HG03196 (cell line): Measurements from ENCODE around the gene ACBD6.
A peak's percentile ranks its signal among the peaks of the same experiment; 100 is the strongest.
"Not testable (repeated sequence)": the region's sequence is repeated elsewhere in the genome, so short reads cannot be mapped to it uniquely, and the experiment has no call there.

Experiments used
- ATAC-seq: cut with Tn5 transposase; IDR thresholded peaks from one replicate; pipeline ENCODE4 v1.9.1; 2021; ENCODE audit not compliant: unreplicated experiment

The ACBD6 gene

DNA sequence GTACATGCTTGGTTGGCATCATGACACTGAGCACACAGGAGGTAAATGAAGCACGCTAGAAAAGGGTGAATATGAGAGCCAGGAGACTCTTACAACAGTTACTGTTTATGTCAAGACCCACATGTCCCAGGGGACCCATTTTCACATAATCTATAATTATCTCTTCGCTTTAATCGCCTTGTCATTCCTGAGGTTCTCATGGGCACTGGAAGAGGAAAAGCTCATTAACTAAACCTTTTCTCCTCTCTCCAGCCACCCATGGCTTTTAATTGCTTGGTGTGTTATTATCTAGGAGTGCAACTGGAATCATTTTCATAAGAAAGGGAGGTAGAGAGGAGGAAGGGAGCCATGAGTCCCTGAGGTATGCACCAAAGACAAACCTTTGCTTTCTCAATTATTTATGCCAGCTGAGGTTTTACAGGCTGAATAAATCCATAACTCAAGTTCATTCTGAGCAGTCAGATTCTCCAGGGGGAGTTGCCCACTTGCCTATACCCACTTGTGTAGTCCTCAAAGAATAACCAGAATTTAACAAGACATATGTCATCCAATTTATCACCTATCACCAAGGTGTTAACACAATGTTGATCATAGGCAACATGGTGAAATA is 77.4 kb downstream of the ACBD6 start:
- peak; percentile 61 for ATAC-seq

DNA sequence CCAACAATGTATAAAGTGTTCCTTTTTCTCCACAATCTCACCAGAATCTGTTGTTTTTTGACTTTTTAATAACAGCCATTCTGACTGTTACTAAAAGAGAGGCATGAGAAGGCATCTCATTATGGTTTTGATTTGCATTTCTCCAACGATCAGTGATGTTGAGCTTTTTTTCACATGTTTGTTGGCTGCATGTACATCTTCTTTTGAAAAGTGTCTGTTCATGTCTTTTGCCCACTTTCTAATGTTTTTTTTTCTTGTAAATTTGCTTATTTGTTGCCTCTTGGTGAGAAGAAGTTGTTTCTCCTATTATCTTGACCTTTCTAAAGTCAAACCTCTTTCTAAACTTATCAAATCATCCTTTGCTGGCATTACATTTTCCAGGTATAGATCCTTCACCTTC is 80.8 kb downstream of the ACBD6 start:
- ATAC-seq: no peak

DNA sequence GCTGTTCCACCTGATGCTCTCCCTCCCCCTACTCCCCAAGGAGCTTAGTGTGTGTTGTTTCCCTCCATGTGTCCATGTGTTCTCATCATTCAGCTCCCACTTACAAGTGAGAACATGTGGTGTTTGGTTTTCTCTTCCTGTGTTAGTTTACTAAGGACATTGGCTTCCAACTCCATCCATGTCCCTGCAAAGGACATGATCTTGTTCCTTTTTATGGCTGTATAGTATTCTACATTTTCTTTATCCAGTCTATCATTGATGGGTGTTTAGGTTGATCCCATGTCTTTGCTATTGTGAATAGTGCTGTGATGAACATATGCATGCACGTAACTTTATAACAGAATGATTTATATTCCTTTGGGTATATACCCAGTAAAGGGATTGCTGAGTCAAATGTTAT is 81.2 kb downstream of the ACBD6 start:
- not testable (repeated sequence) for ATAC-seq

DNA sequence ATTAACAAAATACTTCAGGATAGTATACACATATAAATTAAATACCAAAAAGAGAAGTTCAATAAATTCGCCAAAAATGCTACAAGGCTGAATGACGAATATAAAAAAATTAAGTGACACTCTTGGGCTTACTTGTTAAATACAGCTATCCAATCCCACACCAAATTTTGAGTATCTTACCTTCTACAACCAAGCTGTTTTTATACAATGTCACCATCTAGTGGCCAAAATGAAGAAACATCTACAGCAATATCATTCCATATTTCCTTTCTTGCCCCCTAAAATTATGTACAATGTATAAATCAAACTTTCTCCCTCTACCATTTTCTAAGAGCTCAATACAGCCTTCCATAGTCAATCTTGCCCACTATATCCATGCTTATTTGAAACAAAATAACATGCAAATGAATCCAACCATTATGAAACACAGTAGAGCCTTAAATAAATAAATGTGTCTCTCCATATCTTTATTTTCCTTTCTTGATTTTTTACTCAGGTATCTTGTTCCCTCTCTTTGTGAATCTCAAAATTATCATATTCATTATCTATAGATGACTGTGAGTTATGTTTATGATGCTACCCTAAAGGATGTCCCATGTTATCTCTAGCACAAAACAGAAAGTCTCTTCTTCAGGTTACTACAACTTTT is 86.3 kb downstream of the ACBD6 start:
- no peak for ATAC-seq

DNA sequence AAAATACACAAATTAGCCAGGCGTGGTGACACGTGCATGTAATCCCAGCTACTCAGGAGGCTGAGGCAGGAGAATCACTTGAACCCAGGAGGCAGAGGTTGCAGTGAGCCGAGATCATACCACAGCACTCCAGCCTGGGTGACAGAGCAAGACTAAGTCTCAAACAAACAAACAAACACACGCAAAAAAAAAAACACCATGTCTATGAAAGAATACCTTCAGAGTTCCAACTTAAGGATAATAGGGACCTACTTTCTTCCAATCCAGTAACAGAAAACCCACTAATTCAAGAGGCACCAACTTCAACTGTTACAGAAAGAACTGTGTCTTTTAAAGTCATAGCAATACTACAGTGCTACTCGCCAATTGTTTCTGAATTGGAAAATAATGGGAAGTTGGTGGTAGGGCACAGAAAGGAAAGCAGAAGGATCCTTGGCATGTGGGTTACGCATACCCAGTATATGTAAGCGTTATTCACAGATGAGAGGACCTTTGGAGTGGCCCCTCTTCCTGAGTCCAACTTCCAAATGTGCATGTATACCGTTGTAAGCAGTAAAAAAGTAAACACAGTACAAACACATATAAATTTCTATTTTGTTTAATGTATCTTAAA is 87.0 kb downstream of the ACBD6 start:
- no peak for ATAC-seq

DNA sequence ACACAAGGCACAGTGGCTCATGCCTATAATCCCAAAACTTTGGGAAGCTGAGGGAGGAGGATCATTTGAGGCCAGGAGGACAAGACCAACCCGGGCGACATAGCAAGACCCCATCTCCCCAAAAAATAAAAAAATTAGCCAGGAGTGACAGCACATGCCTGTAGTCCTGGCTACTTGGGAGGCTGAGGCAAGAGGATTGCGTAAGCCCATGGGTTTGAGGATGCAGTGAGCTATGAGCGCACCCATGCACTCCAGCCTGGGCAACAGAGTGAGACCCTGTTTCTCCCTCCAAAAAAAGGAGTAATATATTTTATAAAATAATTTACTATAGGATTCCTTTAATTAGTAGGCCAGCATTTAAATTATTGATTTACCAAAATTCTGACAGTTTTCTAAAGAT is 89.8 kb downstream of the ACBD6 start:
- no peak for ATAC-seq

DNA sequence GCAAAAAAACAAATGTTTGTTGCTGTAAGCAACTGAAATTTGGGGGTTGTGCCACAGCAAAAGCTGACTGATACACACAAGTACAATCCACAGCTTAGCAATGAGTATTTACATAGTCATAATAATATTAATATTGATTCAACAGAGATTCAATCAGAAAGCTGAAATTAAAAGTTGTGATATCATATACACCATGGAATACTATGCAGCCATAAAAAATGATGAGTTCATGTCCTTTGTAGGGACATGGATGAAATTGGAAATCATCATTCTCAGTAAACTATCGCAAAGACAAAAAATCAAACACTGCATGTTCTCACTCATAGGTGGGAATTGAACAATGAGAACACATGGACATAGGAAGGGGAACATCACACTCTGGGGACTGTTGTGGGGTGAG is 94.2 kb downstream of the ACBD6 start:
- ATAC-seq: not testable (repeated sequence)

DNA sequence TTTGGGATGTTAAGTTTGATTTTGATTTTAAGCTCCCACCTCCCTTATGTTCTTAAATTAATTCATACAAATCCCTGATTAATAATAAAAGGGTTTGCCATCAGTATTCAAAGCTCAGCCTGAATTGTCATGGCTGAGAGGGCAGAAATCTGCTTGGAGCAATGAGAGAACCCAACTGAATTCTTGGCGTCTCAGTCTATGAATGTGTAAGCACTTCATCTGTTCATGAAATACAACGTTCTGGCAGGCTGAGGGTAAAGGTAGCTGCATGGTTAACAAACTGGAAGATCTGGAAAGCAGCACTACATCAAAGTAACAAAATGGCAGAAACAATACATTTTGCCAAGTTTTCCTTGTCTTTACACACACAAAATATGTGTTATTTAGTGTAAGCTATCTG is 95.3 kb downstream of the ACBD6 start:
- ATAC-seq: no peak

DNA sequence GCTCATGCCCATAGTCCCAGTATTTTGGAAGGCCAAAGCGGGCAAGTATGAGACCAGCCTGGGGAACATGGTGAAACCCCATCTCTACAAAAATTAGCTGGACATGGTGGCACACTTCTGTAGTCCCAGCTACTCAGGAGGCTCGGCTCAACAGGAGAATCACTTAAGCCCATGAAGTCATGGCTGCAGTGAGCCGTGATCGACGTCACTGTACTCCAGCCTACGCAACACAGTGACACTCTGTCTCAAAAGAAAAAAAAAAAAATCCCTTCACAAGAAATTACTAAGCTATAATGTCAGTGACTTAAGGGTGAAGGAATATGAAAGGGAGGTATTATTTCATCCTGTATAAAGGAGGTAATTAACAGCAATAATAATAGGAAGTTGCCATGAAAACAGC is 99.8 kb downstream of the ACBD6 start:
- no peak for ATAC-seq

DNA sequence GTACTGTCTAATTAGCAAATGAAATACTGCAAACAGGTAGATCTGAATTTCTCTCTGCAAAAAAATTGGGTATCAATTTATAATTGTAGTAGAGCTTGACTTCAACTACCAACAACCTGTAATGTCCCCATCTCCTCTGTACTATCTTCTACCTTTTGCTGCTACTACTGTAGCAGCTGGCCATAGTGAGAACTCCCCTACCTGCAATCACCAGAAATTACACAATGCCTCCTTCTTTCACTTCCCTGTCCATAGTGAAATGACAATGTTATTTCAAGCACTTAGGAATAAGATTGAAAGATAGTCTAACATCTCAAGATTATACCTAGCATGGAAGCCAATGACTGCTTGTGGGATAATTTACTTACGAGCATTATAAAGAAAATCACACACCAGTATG is 100.4 kb downstream of the ACBD6 start:
- no peak for ATAC-seq

DNA sequence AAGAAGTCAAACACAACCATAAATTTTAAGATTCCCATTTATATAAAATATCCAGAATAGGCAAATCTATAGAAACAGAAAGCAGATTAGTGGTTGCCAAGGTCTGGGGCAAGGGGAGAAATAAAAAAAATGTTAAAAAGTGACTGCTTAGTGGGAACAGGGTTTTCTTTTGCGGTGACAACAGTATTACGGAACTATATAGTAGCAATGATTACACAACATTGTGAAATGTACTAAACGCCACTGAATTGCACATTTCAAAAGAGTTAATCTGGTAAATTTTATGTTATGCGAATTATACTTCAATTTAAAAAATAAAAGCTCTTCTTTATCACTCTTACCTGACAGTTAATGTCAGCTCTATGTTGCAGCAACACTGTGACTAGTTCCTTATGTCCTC is 105.2 kb downstream of the ACBD6 start:
- ATAC-seq: no peak

DNA sequence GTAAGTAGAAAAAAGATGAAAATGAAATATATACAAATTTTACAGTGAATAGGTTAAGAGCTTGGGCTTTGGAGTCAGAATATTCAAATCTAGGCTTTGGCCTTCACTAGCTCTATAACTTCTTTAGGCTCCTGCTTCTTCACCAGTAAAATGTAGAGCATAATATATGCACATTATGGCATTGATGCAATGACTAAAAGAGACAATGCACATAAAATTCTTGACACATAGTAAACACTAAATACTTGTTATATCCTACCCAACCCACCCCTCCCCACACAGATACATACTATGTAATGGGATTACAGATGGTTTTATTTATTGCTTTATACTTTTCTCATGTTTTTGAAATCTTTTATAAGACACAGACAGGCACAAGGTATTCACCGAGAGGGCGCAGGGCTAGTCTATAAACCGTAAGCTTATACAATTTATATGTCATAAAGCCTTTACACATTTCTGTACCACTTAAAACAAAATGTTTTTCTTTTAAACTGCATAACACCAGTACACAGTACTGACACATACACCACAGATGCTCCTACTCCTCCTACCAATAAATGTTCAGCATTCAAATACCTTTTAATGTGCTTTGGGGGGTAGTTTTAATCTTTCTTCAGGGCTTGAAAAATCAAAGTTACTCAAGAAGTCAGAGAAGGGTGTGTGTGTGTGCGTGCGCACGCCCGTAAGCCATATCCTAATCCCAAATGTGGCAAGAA is 109.8 kb downstream of the ACBD6 start:
- ATAC-seq: no peak

DNA sequence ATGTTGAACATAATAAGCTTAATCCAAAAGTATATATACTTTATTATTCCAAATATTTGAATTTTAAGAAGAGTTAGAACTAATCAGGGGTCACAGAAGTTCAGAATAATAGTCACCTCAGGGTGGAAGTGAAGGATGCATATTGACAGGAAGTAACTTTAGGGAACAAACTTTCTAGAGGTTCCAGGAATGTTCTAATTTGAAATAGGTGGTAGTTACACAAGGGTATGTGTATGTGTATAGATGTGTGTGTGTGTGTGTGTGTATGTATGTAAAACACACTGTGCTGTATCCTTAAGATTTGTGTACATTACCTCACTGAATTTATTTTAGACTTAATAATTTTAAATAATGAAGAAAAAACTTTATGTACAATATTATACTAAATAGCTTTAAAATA is 110.4 kb downstream of the ACBD6 start:
- no peak for ATAC-seq

DNA sequence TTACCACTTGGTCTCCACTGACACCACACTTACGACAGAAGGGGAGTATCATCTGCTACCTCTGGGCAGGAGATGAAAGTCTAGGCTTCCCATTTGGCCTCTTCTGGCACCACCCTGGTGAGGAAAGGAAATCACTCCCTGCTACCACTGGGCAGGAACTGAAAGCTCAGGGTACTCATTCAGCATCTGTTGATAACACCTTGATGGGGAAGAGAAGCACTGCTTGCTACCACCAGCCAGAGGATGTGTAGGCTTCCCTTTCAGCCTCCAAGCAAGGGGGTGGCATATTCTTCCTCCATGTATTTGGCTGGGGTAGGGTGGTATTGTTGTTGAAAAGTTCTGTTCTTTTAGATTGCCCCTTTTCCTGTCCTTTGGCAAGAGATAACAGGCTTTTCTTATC is 115.0 kb downstream of the ACBD6 start:
- no peak for ATAC-seq

DNA sequence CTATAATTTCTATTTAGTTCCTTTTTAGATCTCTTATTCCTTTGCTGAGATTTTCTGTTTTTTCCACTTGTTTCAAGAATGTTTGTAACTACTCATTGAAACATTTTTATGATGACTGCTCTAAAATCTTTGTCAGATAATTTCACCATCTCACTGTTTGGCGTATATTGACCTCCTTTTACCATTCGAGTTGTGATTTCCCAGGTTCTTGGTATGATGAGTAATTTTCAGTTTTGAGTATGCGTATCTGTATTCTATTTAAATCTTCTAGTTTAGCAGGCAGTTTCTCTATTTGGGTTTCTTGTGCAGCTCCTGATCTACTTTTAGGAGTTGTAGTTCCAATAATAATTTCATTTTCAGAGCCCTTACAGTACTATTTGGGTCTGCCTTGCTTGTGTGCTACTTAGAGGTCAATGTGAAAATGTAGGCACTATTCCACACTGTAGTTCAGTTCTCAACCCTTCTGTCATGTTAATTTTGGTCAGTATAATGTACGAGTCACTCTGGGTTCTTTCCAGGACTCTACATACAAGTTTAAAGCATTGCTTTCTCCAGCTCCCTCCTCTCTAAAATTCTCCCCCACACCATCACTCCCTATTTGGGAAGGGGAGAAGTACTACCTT is 115.5 kb downstream of the ACBD6 start:
- no peak for ATAC-seq

DNA sequence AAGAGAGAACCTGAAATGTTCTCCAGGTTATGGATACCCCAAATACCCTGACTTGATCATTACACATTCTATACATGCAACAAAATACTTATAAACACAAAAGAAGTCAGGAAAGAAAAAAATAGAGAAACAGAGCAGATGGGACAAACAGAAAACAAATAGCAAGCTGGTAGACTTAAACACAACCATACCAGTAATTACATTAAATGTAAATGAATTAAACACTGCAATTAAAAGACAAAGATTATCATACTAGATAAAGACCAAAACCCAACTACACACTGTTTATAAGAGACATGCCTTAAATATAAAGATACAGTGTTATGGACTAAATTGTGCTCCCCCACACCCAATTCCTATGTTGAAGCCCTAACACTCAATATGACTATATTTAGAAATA is 117.2 kb downstream of the ACBD6 start:
- ATAC-seq: no peak

DNA sequence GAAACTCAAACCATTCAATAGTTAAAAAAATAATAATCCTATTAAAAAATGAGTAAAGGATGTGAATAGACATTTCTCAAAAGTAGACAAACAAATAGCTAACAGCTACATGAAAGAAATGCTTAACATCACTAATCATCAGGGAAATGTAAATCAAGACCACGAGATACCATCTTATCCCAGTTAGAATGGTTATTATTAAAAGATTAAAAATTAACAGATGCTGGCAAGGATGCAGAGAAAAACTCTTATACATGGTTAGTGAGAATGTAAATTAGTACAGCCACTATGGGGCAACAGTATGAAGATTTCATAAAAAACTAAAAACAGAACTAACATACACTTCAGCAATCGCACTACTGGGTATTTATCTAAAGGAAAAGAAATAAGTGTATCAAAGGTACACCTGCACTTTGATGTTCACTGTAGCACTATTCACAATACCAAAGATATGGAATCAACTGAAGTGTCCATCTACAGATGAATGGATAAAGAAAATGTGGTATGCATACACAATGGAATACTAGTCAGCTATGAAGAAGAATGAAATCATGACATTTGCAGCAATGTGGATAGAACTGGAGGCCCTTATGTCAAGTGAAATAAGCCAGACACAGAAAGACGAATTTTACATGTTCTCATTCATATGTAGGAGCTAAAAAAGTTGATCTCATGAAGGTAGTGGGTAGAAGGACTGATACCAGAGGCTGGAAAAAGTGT is 117.9 kb downstream of the ACBD6 start:
- no peak for ATAC-seq

DNA sequence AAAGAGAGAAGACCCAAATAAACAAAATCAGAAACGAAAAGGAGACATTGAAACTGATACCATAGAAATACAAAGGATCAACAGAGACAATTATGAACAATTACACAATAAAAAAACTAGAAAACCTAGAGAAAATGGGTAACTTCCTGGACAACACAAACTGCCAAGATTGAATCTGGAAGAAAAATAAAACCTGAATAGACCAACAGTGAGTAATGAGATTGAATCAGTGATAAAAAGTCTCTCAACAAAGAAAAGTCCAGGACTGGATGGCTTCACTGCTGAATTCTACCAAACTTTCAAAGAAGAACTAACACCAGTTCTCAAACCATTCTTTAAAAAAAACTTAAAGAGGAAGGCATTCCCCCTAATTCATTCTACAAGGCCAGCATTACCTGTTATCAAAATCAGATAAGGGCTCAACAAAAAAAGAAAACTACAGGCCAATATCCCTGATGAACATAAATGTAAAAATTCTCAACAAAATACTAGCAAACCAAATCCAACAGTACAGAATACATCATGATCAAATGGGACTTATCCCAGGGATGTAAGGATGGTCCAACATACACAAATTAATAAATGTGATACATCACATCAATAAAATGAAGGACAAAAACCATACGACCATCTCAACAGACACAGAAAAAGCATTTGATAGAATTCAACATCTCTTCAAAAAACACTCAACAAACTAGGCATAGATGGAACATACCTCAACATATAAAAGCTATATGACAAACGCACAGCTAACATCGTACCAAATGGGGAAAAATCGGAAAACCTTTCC is 119.9 kb downstream of the ACBD6 start:
- ATAC-seq: no peak

DNA sequence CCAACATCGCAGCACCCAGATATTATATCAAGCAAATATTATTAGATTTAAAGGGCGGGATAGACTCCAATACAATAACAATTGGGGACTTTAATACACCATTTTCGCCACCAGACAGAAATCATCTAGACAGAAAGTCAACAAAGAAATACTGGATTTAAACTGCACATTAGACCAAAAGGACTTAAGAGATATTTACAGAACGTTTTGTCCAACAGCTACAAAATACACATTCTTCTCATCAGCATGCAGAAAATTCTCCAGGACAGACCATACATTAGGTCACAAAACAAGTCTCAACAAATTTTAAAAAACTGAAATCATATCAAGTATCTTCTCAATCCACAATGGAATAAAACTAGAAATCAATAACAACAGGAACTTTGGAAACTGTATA is 121.2 kb downstream of the ACBD6 start:
- ATAC-seq: no peak
